ENCODE results near the gene NPAS2.

The NPAS2 gene

GRCh38 chr2:100964681-100965169 lies 144.8 kb downstream of the NPAS2 start:
- Histone ChIP-seq H3K4me1 (ENCODE audit: control insufficient read depth, insufficient read depth, low read length) (peaks cover 3% of the 10 kb centered on the region; the same call in 1 of the 2 replicates), H3K27me3 (ENCODE audit: control insufficient read depth, insufficient read depth, low read length) (no peaks in the 10 kb centered on the region), H3K9ac (ENCODE audit: low read length) (no peak overlapping the region), H3K4me3 (ENCODE audit: low read depth, low read length) (no peak overlapping the region), H3K36me3 (ENCODE audit: control insufficient read depth, insufficient read depth, low read length) (no peaks in the 10 kb centered on the region), H3K9me3 (ENCODE audit: control insufficient read depth, insufficient read depth, low read depth, low read length) (no peaks in the 10 kb centered on the region), H3K27ac (ENCODE audit: low read depth, low read length) (no peak overlapping the region)

GRCh38 chr2:100965596-100965995 lies 145.7 kb downstream of the NPAS2 start:
- H3K27me3 ChIP-seq (ENCODE audit: control insufficient read depth, insufficient read depth, low read length) = no peaks in the 10 kb centered on the region
- H3K36me3 ChIP-seq (ENCODE audit: control insufficient read depth, insufficient read depth, low read length) = no peaks in the 10 kb centered on the region
- H3K4me3 ChIP-seq (ENCODE audit: low read depth, low read length) = no peak overlapping the region
- 0 out of 2 replicates have a peak, but pooled peaks cover under 1% of the 10 kb centered on the region for H3K4me1 ChIP-seq (ENCODE audit: control insufficient read depth, insufficient read depth, low read length)
- H3K9ac ChIP-seq (ENCODE audit: low read length) = no peak overlapping the region
- no peaks in the 10 kb centered on the region for H3K9me3 ChIP-seq (ENCODE audit: control insufficient read depth, insufficient read depth, low read depth, low read length)
- H3K27ac ChIP-seq (ENCODE audit: low read depth, low read length) = no peak overlapping the region

DNA sequence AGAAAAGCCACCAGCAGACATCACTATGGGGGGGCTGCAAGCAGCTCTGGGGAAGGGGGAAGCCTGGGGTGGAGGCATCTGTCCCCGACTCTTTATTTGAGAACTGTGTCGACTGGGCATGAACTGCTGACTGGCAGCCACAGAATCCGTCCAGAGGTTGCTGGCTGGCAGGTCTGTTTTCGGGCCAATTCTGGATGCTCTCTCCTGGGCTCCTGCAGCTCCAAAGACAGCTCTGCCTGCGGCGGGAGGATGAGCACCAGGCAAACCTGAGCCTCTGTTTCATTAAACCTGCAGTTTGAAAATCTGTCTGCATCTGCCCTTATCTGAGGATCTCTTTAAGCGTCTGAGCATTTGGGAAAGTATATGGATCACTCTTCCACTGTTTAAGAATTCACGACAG lies 147.8 kb downstream of the NPAS2 start:
- Histone ChIP-seq H3K27me3 (ENCODE audit: control insufficient read depth, insufficient read depth, low read length) (no peaks in the 10 kb centered on the region), H3K36me3 (ENCODE audit: control insufficient read depth, insufficient read depth, low read length) (no peaks in the 10 kb centered on the region), H3K9me3 (ENCODE audit: control insufficient read depth, insufficient read depth, low read depth, low read length) (no peaks in the 10 kb centered on the region), H3K27ac (ENCODE audit: low read depth, low read length) (no peak overlapping the region), H3K4me1 (ENCODE audit: control insufficient read depth, insufficient read depth, low read length) (no peaks in the 10 kb centered on the region), H3K9ac (ENCODE audit: low read length) (no peak overlapping the region), H3K4me3 (ENCODE audit: low read depth, low read length) (no peak overlapping the region)

DNA sequence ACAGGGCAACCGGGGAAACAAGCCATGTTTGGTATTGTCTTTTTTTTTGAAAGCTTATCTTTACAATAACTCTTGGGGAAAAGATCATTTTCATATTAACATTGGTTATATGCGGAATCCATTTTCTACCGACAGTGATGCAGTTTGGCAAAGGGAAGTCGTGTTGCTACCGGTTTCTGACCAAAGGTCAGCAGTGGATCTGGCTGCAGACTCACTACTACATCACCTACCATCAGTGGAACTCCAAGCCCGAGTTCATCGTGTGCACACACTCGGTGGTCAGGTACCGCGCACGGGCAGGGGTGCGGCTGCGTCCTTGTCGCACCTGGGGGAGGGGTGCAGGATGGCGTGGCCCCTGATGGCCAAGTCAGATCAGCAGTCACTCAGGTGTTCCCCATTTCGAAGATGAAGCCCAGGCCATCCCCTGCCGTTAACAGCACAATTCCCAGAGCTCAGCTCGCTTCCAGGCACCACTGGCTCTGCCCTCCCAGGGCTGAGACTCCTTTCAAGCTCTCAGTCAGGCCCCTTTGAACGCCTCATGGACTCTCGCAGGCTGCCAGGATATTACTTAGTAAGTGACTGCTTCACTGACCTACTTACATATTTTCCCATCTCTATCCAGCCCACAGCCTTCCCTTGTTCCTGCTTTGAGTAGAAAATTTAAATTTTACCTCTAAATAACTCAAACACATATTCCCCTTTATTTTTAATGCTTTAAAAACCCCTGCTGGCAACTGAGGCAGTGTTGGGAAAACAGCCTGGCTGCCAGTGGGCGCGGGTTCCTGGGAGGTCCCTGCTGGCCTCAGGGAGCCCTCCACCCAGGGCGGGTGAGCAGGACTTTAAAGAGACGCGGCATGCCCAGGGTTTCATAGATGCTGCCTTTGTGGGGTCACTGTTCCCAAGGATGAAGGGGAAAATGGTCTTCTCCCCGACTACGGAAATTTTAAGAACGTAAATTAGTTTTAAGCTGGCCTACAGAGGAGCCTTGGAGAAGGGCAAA lies 148.5 kb downstream of the NPAS2 start:
- no peak overlapping the region for H3K9ac ChIP-seq (ENCODE audit: low read length)
- H3K4me1 ChIP-seq (ENCODE audit: control insufficient read depth, insufficient read depth, low read length) = no peaks in the 10 kb centered on the region
- H3K27ac ChIP-seq (ENCODE audit: low read depth, low read length) = no peak overlapping the region
- no peaks in the 10 kb centered on the region for H3K9me3 ChIP-seq (ENCODE audit: control insufficient read depth, insufficient read depth, low read depth, low read length)
- no peaks in the 10 kb centered on the region for H3K27me3 ChIP-seq (ENCODE audit: control insufficient read depth, insufficient read depth, low read length)
- no peak overlapping the region for H3K4me3 ChIP-seq (ENCODE audit: low read depth, low read length)
- H3K36me3 ChIP-seq (ENCODE audit: control insufficient read depth, insufficient read depth, low read length) = no peaks in the 10 kb centered on the region

- Histone ChIP-seq H3K9me3 (ENCODE audit: control insufficient read depth, insufficient read depth, low read depth, low read length) (no peaks in the 10 kb centered on the region), H3K9ac (ENCODE audit: low read length) (no peak overlapping the region), H3K4me1 (ENCODE audit: control insufficient read depth, insufficient read depth, low read length) (no peaks in the 10 kb centered on the region), H3K36me3 (ENCODE audit: control insufficient read depth, insufficient read depth, low read length) (no peaks in the 10 kb centered on the region), H3K27me3 (ENCODE audit: control insufficient read depth, insufficient read depth, low read length) (no peaks in the 10 kb centered on the region), H3K4me3 (ENCODE audit: low read depth, low read length) (no peak overlapping the region), H3K27ac (ENCODE audit: low read depth, low read length) (no peak overlapping the region)
Measured at GRCh38 chr2:100969998-100970397, 150.1 kb downstream of the NPAS2 start.

DNA sequence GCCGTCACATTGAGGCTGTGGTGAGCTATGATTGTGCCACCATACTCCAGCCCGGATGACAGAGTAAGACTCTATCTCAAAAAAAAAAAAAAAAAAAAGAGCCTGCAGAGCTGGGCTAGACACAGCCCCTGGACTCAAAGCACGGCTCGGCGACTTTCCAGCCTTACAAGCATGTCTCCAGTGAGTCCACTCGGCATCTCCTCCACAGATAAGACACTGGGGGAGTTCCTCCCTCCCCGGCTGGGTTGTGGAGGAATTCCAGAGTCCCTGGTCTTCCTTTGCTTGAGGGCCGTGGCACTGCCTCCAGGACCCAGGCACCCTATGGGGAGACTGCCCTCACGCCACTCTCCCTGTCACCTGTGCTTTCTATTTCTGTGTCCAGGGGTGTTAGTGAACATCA lies 151.3 kb downstream of the NPAS2 start:
- no peaks in the 10 kb centered on the region for H3K4me1 ChIP-seq (ENCODE audit: control insufficient read depth, insufficient read depth, low read length)
- H3K27ac ChIP-seq (ENCODE audit: low read depth, low read length) = no peak overlapping the region
- no peaks in the 10 kb centered on the region for H3K36me3 ChIP-seq (ENCODE audit: control insufficient read depth, insufficient read depth, low read length)
- no peak overlapping the region for H3K9ac ChIP-seq (ENCODE audit: low read length)
- no peak overlapping the region for H3K4me3 ChIP-seq (ENCODE audit: low read depth, low read length)
- no peaks in the 10 kb centered on the region for H3K27me3 ChIP-seq (ENCODE audit: control insufficient read depth, insufficient read depth, low read length)
- H3K9me3 ChIP-seq (ENCODE audit: control insufficient read depth, insufficient read depth, low read depth, low read length) = no peaks in the 10 kb centered on the region

DNA sequence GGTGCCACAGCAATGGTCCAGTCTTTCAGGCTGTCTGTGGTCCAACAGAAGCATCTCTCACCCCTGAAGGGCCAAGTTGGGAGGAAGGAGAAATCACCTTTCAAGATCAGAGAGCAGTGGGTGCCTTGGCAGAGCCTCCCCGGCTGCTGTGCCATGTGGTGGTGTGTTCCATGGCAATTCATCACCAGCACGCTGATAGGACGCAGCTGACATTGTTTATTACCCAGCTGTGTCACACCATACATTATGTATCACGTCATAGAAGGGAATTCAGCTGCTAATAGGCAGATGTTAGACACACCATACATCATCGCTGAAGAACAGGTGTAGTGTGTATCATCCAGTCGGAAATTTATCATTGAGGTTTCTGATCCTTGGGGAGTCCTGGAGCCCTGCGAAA lies 152.5 kb downstream of the NPAS2 start:
- Histone ChIP-seq H3K4me1 (ENCODE audit: control insufficient read depth, insufficient read depth, low read length) (no peaks in the 10 kb centered on the region; the same call in 1 of the 2 replicates), H3K9ac (ENCODE audit: low read length) (no peak overlapping the region), H3K36me3 (ENCODE audit: control insufficient read depth, insufficient read depth, low read length) (no peaks in the 10 kb centered on the region), H3K4me3 (ENCODE audit: low read depth, low read length) (no peak overlapping the region), H3K27ac (ENCODE audit: low read depth, low read length) (no peak overlapping the region), H3K27me3 (ENCODE audit: control insufficient read depth, insufficient read depth, low read length) (no peaks in the 10 kb centered on the region), H3K9me3 (ENCODE audit: control insufficient read depth, insufficient read depth, low read depth, low read length) (no peaks in the 10 kb centered on the region)

GRCh38 chr2:100974712-100975520 lies 155.0 kb downstream of the NPAS2 start:
- Histone ChIP-seq H3K9me3 (ENCODE audit: control insufficient read depth, insufficient read depth, low read depth, low read length) (no peaks in the 10 kb centered on the region), H3K4me3 (ENCODE audit: low read depth, low read length) (no peak overlapping the region), H3K36me3 (ENCODE audit: control insufficient read depth, insufficient read depth, low read length) (no peaks in the 10 kb centered on the region), H3K27me3 (ENCODE audit: control insufficient read depth, insufficient read depth, low read length) (no peaks in the 10 kb centered on the region), H3K27ac (ENCODE audit: low read depth, low read length) (no peak overlapping the region), H3K9ac (ENCODE audit: low read length) (no peak overlapping the region), H3K4me1 (ENCODE audit: control insufficient read depth, insufficient read depth, low read length) (no peaks in the 10 kb centered on the region; the same call in 1 of the 2 replicates)

DNA sequence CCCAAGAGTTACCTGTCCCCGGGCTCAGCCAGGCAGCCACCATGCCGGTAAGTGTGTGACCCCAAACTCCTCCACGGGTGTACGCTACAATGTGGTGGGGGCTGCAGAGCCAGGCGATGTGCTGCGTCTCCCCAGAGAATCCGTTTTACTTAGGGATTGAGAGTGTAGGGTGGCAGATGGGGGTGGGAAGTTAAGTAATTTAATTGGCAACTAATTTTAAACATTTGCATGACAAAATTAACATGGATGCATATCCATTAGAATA lies 155.5 kb downstream of the NPAS2 start:
- no peaks in the 10 kb centered on the region for H3K27me3 ChIP-seq (ENCODE audit: control insufficient read depth, insufficient read depth, low read length)
- no peaks in the 10 kb centered on the region for H3K9me3 ChIP-seq (ENCODE audit: control insufficient read depth, insufficient read depth, low read depth, low read length)
- H3K4me1 ChIP-seq (ENCODE audit: control insufficient read depth, insufficient read depth, low read length) = no peaks in the 10 kb centered on the region; the same call in 1 of the 2 replicates
- no peaks in the 10 kb centered on the region for H3K36me3 ChIP-seq (ENCODE audit: control insufficient read depth, insufficient read depth, low read length)
- H3K27ac ChIP-seq (ENCODE audit: low read depth, low read length) = no peak overlapping the region
- no peak overlapping the region for H3K4me3 ChIP-seq (ENCODE audit: low read depth, low read length)
- no peak overlapping the region for H3K9ac ChIP-seq (ENCODE audit: low read length)

DNA sequence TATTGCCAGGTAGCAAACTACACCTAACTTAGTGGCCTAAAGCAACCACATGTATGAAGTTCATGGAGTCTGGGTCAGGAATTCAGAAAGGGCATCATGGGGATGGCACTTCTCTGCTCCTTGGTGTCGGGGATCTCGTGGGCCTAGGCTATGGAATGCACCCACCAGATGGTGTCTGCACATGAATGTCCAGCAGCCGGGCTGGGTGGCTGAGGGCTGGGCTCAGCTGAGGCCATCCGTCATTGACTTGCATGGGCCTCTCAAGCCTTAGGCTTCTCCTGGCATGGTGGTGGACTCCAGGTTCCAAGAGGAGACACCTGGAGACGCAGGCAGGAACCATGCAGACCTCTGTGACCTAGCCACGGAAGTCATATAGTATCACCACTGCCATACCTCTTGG lies 156.1 kb downstream of the NPAS2 start:
- no peak overlapping the region for H3K4me3 ChIP-seq (ENCODE audit: low read depth, low read length)
- peaks cover 5% of the 10 kb centered on the region for H3K4me1 ChIP-seq (ENCODE audit: control insufficient read depth, insufficient read depth, low read length)
- no peak overlapping the region for H3K27ac ChIP-seq (ENCODE audit: low read depth, low read length)
- no peak overlapping the region for H3K9ac ChIP-seq (ENCODE audit: low read length)
- no peaks in the 10 kb centered on the region for H3K9me3 ChIP-seq (ENCODE audit: control insufficient read depth, insufficient read depth, low read depth, low read length)
- no peaks in the 10 kb centered on the region for H3K27me3 ChIP-seq (ENCODE audit: control insufficient read depth, insufficient read depth, low read length)
- no peaks in the 10 kb centered on the region for H3K36me3 ChIP-seq (ENCODE audit: control insufficient read depth, insufficient read depth, low read length)

Data from HUES6 (cell line).